ENCODE results near the gene VPS33B. TPM values are rescaled to one million over a fixed set of nuclear protein-coding genes. Genes with fewer than 3 reads are reported as not detected.
A peak's percentile ranks its signal among the peaks of the same experiment; 100 is the strongest.

Gene VPS33B
- total RNA-seq, result 8.0 and 10.0 TPM in 2 replicates

- Histone ChIP-seq H3K4me1 (ENCODE audit: insufficient read depth, low read length) (peaks cover 17% of the 10 kb centered on the region), H3K36me3 (ENCODE audit: insufficient read depth, low read length) (no peaks in the 10 kb centered on the region), H2AFZ (ENCODE audit: low read length) (peak within 1 kb of the TSS; percentile 99), H3K27me3 (ENCODE audit: insufficient read depth, low read length) (no peaks in the 10 kb centered on the region), H4K20me1 (ENCODE audit: insufficient read depth, low read length) (peaks cover 3% of the 10 kb centered on the region), H3K4me3 (ENCODE audit: insufficient read depth, low read length) (peak within 1 kb of the TSS; percentile 99), H3K4me2 (ENCODE audit: insufficient read depth, low read length) (peak within 1 kb of the TSS; percentile 93), H3K79me2 (ENCODE audit: insufficient read depth, low read length) (peaks cover 47% of the 10 kb centered on the region), H3K27ac (ENCODE audit: low read depth, low read length) (peak within 1 kb of the TSS; percentile 80), H3K9me3 (ENCODE audit: low read depth, low read length) (no peaks in the 10 kb centered on the region)
- no peak for TF ChIP-seq CTCF (IDR thresholded peaks at IDR 0.05; ENCODE audit: extremely low read depth, low read depth, low read length)
- peak; percentile 83 for DNase-seq (ENCODE audit: insufficient read length, low spot score, missing footprints)
Observed at GRCh38 chr15:91022075-91022831, at the start of gene VPS33B. Gene VPS33B (minus strand): TSS chr15:91022594. CDS start chr15:91022249, 345 bp downstream.

GRCh38 chr15:91072161-91072560 is 49.8 kb upstream of the VPS33B start:
- H3K79me2 ChIP-seq (ENCODE audit: insufficient read depth, low read length), result no peaks in the 10 kb centered on the region
- TF ChIP-seq CTCF (IDR thresholded peaks at IDR 0.05; ENCODE audit: extremely low read depth, low read depth, low read length), result no peak
- peaks cover 5% of the 10 kb centered on the region for H3K27me3 ChIP-seq (ENCODE audit: insufficient read depth, low read length)
- H3K4me2 ChIP-seq (ENCODE audit: insufficient read depth, low read length), result no peak overlapping the region
- H3K4me1 ChIP-seq (ENCODE audit: insufficient read depth, low read length), result no peaks in the 10 kb centered on the region
- no peaks in the 10 kb centered on the region for H4K20me1 ChIP-seq (ENCODE audit: insufficient read depth, low read length)
- H2AFZ ChIP-seq (ENCODE audit: low read length), result no peak overlapping the region
- H3K36me3 ChIP-seq (ENCODE audit: insufficient read depth, low read length), result no peaks in the 10 kb centered on the region
- H3K9me3 ChIP-seq (ENCODE audit: low read depth, low read length), result no peaks in the 10 kb centered on the region
- no peak for DNase-seq (ENCODE audit: insufficient read length, low spot score, missing footprints)
- no peak overlapping the region for H3K27ac ChIP-seq (ENCODE audit: low read depth, low read length)
- H3K4me3 ChIP-seq (ENCODE audit: insufficient read depth, low read length), result no peak overlapping the region

- no peak overlapping the region for H3K4me2 ChIP-seq (ENCODE audit: insufficient read depth, low read length)
- no peak for DNase-seq (ENCODE audit: insufficient read length, low spot score, missing footprints)
- no peaks in the 10 kb centered on the region for H4K20me1 ChIP-seq (ENCODE audit: insufficient read depth, low read length)
- no peaks in the 10 kb centered on the region for H3K9me3 ChIP-seq (ENCODE audit: low read depth, low read length)
- no peaks in the 10 kb centered on the region for H3K79me2 ChIP-seq (ENCODE audit: insufficient read depth, low read length)
- TF ChIP-seq CTCF (IDR thresholded peaks at IDR 0.05; ENCODE audit: extremely low read depth, low read depth, low read length), result no peak
- H3K4me3 ChIP-seq (ENCODE audit: insufficient read depth, low read length), result no peak overlapping the region
- no peaks in the 10 kb centered on the region for H3K36me3 ChIP-seq (ENCODE audit: insufficient read depth, low read length)
- H3K27me3 ChIP-seq (ENCODE audit: insufficient read depth, low read length), result peaks cover 5% of the 10 kb centered on the region
- no peaks in the 10 kb centered on the region for H3K4me1 ChIP-seq (ENCODE audit: insufficient read depth, low read length)
- H2AFZ ChIP-seq (ENCODE audit: low read length), result no peak overlapping the region
- no peak overlapping the region for H3K27ac ChIP-seq (ENCODE audit: low read depth, low read length)
Observed at GRCh38 chr15:91070872-91071271, 48.5 kb upstream of the VPS33B start.

- Histone ChIP-seq H3K4me3 (ENCODE audit: insufficient read depth, low read length) (no peak overlapping the region), H3K36me3 (ENCODE audit: insufficient read depth, low read length) (no peaks in the 10 kb centered on the region), H3K27me3 (ENCODE audit: insufficient read depth, low read length) (peaks cover 5% of the 10 kb centered on the region), H3K4me1 (ENCODE audit: insufficient read depth, low read length) (no peaks in the 10 kb centered on the region), H3K79me2 (ENCODE audit: insufficient read depth, low read length) (no peaks in the 10 kb centered on the region), H3K9me3 (ENCODE audit: low read depth, low read length) (no peaks in the 10 kb centered on the region), H4K20me1 (ENCODE audit: insufficient read depth, low read length) (no peaks in the 10 kb centered on the region), H3K27ac (ENCODE audit: low read depth, low read length) (no peak overlapping the region), H2AFZ (ENCODE audit: low read length) (no peak overlapping the region), H3K4me2 (ENCODE audit: insufficient read depth, low read length) (no peak overlapping the region)
- no peak for DNase-seq (ENCODE audit: insufficient read length, low spot score, missing footprints)
- TF ChIP-seq CTCF (IDR thresholded peaks at IDR 0.05; ENCODE audit: extremely low read depth, low read depth, low read length), result peak; percentile 5
Observed at GRCh38 chr15:91068966-91069365, 46.6 kb upstream of the VPS33B start.

Measured in osteoblast (primary cell).